Right cardiac atrium (tissue), 5 donors: Measurements from ENCODE around the gene PMPCA. TPM values are rescaled to one million over a fixed set of nuclear protein-coding genes. Genes with fewer than 3 reads are reported as not detected.

Experiments used
- ATAC-seq, 2 donors: fragments of 200-7000 bp; cut with Tn5 transposase; one replicate each; pipeline versions ENCODE4 v1.8.0 to v1.9.1; 2020; ENCODE audit warnings: moderate library complexity in 2 of 2, mild to moderate bottlenecking in 1 of 2
- DNase-seq, 3 donors: peaks; one replicate each; pipeline ENCODE4 v3.0.0-alpha.2; 2020
- H3K27ac ChIP-seq: one replicate; pipeline ENCODE4 v1.5.1; 2013; ENCODE audit warnings: mild to moderate bottlenecking, low read length, control low read depth, moderate library complexity
- H3K27me3 ChIP-seq: one replicate; pipeline ENCODE4 v1.6.1; 2013; ENCODE audit not compliant: control insufficient read depth, insufficient read depth
- H3K4me1 ChIP-seq: one replicate; pipeline ENCODE4 v1.6.1; 2013; ENCODE audit warnings: low read length; ENCODE audit not compliant: control insufficient read depth, insufficient read depth
- H3K4me3 ChIP-seq: one replicate; pipeline ENCODE4 v1.5.1; 2013; ENCODE audit warnings: low read length, control low read depth
- H3K9me3 ChIP-seq: one replicate; pipeline ENCODE4 v1.6.1; 2013; ENCODE audit warnings: low read length; ENCODE audit not compliant: control insufficient read depth
- WGBS: extraction: QIAGEN DNeasy Blood & Tissue Kit; methylation state at CpG from one replicate; pipeline ENCODE4 v1.1.7; 2013; 5-methylcytosine and 5-hydroxymethylcytosine counted together
- intact Hi-C, 4 donors: fragments of 100-400 bp; cut with DNase I; formaldehyde crosslinking; loops; one replicate each; pipeline versions ENCODE4 v1.11.0 to v1.14.0; 2022 to 2023
- polyA plus RNA-seq: library from polyadenylated mRNA; stranded (reverse); fragments of 200-250 nt; gene quantifications from one replicate; pipeline ENCODE4 v1.2.3, GENCODE V29; 2013
- total RNA-seq, 4 donors: library from RNA; stranded (reverse); fragmentation: NEBNext Ultra II Directional; extraction: Animal tissue kit (Norgen Biotek cat#: 25700); gene quantifications; one replicate each; pipeline ENCODE4 v1.2.1, GENCODE V29; 2021
- donor health status: healthy with polysubstance abuse.
- donor health status: DM: no; HTN: yes; CAD: no.
- donor health status: DM: no; HTN: no; CAD: no.
- donor health status: DM: no; HTN: yes; CAD: no; lungs with severe emphysema.
- donor health status: DM: yes; HTN: yes; CAD: no.

The PMPCA gene
- total and polyA plus RNA-seq, 5 donors = 50.8 to 63.4 (median 57.5) TPM

- Histone ChIP-seq H3K4me1 (peaks cover 4% of the 10 kb centered on the region), H3K4me3 (no peak overlapping the region), H3K27me3 (no peaks in the 10 kb centered on the region), H3K27ac (no peak overlapping the region), H3K9me3 (no peaks in the 10 kb centered on the region)
- intact Hi-C loops = no loop called here
- WGBS = 96% methylated on average over 26 of the region's 26 CpGs
- no peak for ATAC-seq
- DNase-seq = no peak
Observed at GRCh38 chr9:136432591-136432990, 22.1 kb downstream of the PMPCA start.

- Histone ChIP-seq H3K27me3 (no peaks in the 10 kb centered on the region), H3K27ac (no peak overlapping the region), H3K4me1 (peaks cover 6% of the 10 kb centered on the region), H3K4me3 (no peak overlapping the region), H3K9me3 (no peaks in the 10 kb centered on the region)
- no peak for ATAC-seq
- 94% methylated on average over 36 of the region's 36 CpGs for WGBS
- no peak for DNase-seq
- intact Hi-C loops = no loop called here
Observed at GRCh38 chr9:136433043-136433715, 22.7 kb downstream of the PMPCA start.

- Histone ChIP-seq H3K4me1 (peaks cover 6% of the 10 kb centered on the region), H3K27me3 (no peaks in the 10 kb centered on the region), H3K9me3 (no peaks in the 10 kb centered on the region), H3K4me3 (no peak overlapping the region), H3K27ac (no peak overlapping the region)
- DNase-seq (peak in 1 of 3 donors; percentile 58), ATAC-seq (no peak)
- WGBS = 89% methylated on average over 37 of the region's 37 CpGs
- intact Hi-C loops = no loop called here
Observed at GRCh38 chr9:136433849-136434579, 23.6 kb downstream of the PMPCA start.

DNA sequence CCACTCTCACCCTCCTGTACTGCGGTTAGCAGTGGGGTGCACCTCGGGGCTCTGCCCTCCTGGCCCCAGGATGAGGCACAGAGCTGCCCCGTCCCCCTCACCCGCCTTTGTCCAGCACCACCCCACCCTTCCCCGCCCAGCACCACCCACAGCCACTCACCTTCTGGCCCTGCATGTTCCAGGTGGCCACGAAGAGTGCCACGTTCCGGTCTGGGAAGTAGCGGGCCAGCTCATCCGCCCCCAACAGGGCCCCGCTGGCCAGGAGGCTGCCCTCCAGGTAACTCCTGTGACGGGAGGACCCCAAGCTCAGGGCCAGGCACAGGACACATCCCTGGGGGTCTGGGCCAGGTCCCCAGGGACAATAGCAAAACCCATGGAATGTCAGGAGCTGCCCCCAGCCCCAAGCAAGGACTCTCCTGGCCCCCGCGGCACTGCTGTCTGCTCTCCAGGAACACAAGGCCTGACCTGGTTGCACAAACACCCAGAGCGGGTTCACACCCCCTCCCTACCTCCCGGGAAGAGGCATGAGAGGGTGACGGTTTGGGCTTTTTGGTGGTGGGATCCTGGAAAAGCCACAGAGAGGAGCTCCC is 24.2 kb downstream of the PMPCA start:
- H3K4me1 ChIP-seq = peaks cover 6% of the 10 kb centered on the region
- ATAC-seq = no peak
- 90% methylated on average over 17 of the region's 17 CpGs for WGBS
- DNase-seq = peak in 1 of 3 donors; percentile 54
- H3K4me3 ChIP-seq = no peak overlapping the region
- intact Hi-C loops = no loop called here
- H3K9me3 ChIP-seq = no peaks in the 10 kb centered on the region
- H3K27ac ChIP-seq = no peak overlapping the region
- no peaks in the 10 kb centered on the region for H3K27me3 ChIP-seq

GRCh38 chr9:136436055-136436634 is 25.7 kb downstream of the PMPCA start:
- ATAC-seq (no peak), DNase-seq (peak in 1 of 3 donors; percentile 41)
- H3K27me3 ChIP-seq = no peaks in the 10 kb centered on the region
- no peak overlapping the region for H3K27ac ChIP-seq
- 90% methylated on average over 25 of the region's 25 CpGs for WGBS
- H3K4me3 ChIP-seq = no peak overlapping the region
- H3K4me1 ChIP-seq = peaks cover 6% of the 10 kb centered on the region
- no peaks in the 10 kb centered on the region for H3K9me3 ChIP-seq
- intact Hi-C loops = no loop called here

- no peak overlapping the region for H3K27ac ChIP-seq
- no peak for ATAC-seq
Observed at GRCh38 chr9:136437430-136437829, 27.0 kb downstream of the PMPCA start.

GRCh38 chr9:136437839-136438547 is 27.5 kb downstream of the PMPCA start:
- no peak for DNase-seq
- intact Hi-C loops = no loop called here
- ATAC-seq = no peak
- Histone ChIP-seq H3K27me3 (no peaks in the 10 kb centered on the region), H3K9me3 (no peaks in the 10 kb centered on the region), H3K27ac (no peak overlapping the region), H3K4me1 (peaks cover 6% of the 10 kb centered on the region), H3K4me3 (peak overlapping the region; percentile 81)
- 48% methylated on average over 37 of the region's 37 CpGs for WGBS

More at GRCh38 chr9:136437430-136437829, 27.0 kb downstream of the PMPCA start:
- H3K27me3 ChIP-seq = no peaks in the 10 kb centered on the region
- intact Hi-C loops = no loop called here
- H3K4me1 ChIP-seq = peaks cover 6% of the 10 kb centered on the region
- H3K4me3 ChIP-seq = no peak overlapping the region
- DNase-seq = no peak
- WGBS = 52% methylated on average over 8 of the region's 8 CpGs
- H3K9me3 ChIP-seq = no peaks in the 10 kb centered on the region

- Histone ChIP-seq H3K4me3 (peak overlapping the region; percentile 81), H3K27me3 (no peaks in the 10 kb centered on the region), H3K4me1 (peaks cover 6% of the 10 kb centered on the region), H3K9me3 (no peaks in the 10 kb centered on the region), H3K27ac (peak overlapping the region; percentile 31)
- peak; percentile 43 to 77 (median 74) for DNase-seq
- ATAC-seq = peak; percentile 8 to 23
- under 1% methylated on average over 91 of the region's 91 CpGs for WGBS
- intact Hi-C loops = no loop called here
Observed at GRCh38 chr9:136438548-136439480, 28.4 kb downstream of the PMPCA start.

DNA sequence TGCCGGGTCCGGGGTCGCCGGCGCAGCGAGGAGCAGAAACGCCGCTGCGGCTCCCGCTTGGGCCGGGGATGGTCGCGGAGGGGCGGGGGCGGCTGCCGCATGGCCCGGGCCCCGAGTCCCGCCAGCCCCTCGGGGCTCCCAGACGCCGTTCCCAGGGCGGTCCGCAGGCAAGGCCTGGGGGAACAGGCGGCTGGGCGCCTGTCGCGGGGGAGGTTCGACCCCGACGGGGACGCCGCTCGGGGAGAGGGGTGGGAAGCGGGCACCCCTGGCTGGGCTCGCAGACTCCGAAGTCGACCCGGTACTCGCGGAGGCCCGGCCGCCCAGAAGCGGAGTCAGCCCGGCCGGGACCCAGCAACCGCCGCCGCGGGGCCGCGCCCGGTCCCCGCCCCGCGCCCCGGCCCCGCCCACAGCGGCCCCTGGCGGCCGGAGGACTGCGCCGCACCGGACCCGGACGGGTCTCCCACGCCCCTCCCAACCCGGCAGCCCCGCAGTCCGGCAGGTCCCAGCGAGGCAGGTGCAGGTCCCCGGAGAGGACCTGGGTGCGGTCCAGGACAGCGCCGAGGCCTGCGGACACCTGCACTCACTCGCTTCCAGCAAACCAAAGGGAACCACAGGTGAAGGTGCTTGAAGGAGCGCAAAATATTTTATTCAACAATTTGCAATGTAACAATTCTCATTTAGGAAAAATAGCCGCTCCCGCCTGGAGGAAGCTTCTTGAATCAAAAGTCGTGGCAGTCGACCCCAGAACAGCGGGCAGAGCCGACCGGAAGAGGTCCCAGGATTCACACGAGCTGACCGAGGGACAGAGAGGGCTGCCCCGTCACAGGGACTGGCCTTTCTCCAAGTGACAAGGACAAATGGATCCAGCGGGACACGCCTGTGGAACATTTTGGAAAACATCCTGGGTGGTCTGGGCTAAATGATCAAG is 29.3 kb downstream of the PMPCA start, which contains the start of gene INPP5E:
INPP5E (minus strand) TSS at position 365 of the 928 bp plus-strand sequence. CDS start 426 bp downstream, outside the sequence.
- peak; percentile 75 to 93 (median 91) for DNase-seq
- intact Hi-C loops = no loop called here
- peak within 1 kb of the TSS; percentile 65 for H3K27ac ChIP-seq
- 5% methylated on average over 90 of the region's 90 CpGs for WGBS
- peaks cover 6% of the 10 kb centered on the region for H3K4me1 ChIP-seq
- H3K27me3 ChIP-seq = no peaks in the 10 kb centered on the region
- peak within 1 kb of the TSS; percentile 81 for H3K4me3 ChIP-seq
- H3K9me3 ChIP-seq = no peaks in the 10 kb centered on the region
- ATAC-seq = peak; percentile 82 to 86
